H1 (cell line): Measurements from ENCODE around the gene DENND1A. TPM values are rescaled to one million over a fixed set of nuclear protein-coding genes. Genes with fewer than 3 reads are reported as not detected.

Experiments
- EGR1 ChIP-seq: IDR thresholded peaks from 2 replicates; pipeline ENCODE4 v1.6.1; 2011; ENCODE audit warnings: low read depth, low read length, borderline replicate concordance
- FOSL1 ChIP-seq: IDR thresholded peaks from 2 replicates; pipeline ENCODE4 v1.6.1; 2011; ENCODE audit warnings: mild to moderate bottlenecking, low read depth, low read length, moderate library complexity; ENCODE audit not compliant: insufficient read depth
- MAFK ChIP-seq: IDR thresholded peaks from 2 replicates; pipeline ENCODE4 v1.6.1; 2012; ENCODE audit warnings: low read depth, mild to moderate bottlenecking, improper control_type of control experiment, low read length
- SRF ChIP-seq: IDR thresholded peaks from 2 replicates; pipeline ENCODE4 v1.6.1; 2011; ENCODE audit warnings: mild to moderate bottlenecking, low read depth, low read length, moderate library complexity
- YY1 ChIP-seq: IDR thresholded peaks from 2 replicates; pipeline ENCODE4 v1.6.1; 2011; ENCODE audit warnings: low read depth, mild to moderate bottlenecking, low read length
- polyA plus RNA-seq, 7 experiments: library from polyadenylated mRNA; depleted of rRNA in 3 of 7; stranded (reverse) in 5 of 7; unstranded in 2 of 7; fragments of >200 nt in 5 of 7; fragments of 200-250 nt in 2 of 7; gene quantifications; 1 replicate in 5 of 7; 2 replicates in 1 of 7; 4 replicates in 1 of 7; pipeline versions ENCODE4 v1.2.1 to v1.2.3, GENCODE V29; 2011 to 2013; ENCODE audit warnings: missing spikeins in 2 of 7, mixed read lengths in 2 of 7
- total RNA-seq: library from RNA; stranded (reverse); fragmentation: NEBNext Ultra II Directional; extraction: Animal tissue kit (Norgen Biotek cat#: 25700); gene quantifications from 2 replicates; pipeline ENCODE4 v1.2.1, GENCODE V29; 2021
- TF ChIP-seq, protein P1 (sequence below): fragments of 300-600 bp; sonication (generic); IDR thresholded peaks from 2 replicates; pipeline ENCODE4 v1.7.1; 2012; ENCODE audit warnings: low read length, moderate library complexity, mild to moderate bottlenecking, inconsistent platforms; ENCODE audit not compliant: insufficient replicate concordance
- TF ChIP-seq, protein P2 (sequence below): IDR thresholded peaks from 2 replicates; pipeline ENCODE4 v1.6.1; 2012; ENCODE audit warnings: low read length, inconsistent platforms

The DENND1A gene
- total and polyA plus RNA-seq, 2 of the 8 experiments (the other 6 are each of a cell fraction or from before 2014, with no cell fraction given), result 24.1 to 26.4 TPM

DNA sequence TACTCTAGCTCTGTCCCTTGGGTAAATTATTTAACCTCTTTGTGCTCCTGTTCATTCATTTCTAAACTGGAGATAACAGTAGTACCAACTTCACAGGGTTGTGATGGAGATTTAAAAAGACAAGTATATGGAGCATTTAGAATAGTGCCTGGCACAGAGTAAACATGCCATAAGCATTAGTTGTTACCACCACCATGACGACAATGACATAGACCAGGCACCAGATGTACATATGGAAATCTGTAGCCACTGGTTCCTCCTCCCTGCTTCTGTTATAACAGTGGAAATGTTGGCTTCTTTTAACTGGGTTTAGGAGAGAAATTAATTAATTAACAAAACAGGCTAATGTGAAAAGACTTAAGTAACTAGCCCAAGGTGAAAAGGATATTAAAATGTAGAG lies 217.5 kb downstream of the DENND1A start (continued):
- TF ChIP-seq, protein P1, sequence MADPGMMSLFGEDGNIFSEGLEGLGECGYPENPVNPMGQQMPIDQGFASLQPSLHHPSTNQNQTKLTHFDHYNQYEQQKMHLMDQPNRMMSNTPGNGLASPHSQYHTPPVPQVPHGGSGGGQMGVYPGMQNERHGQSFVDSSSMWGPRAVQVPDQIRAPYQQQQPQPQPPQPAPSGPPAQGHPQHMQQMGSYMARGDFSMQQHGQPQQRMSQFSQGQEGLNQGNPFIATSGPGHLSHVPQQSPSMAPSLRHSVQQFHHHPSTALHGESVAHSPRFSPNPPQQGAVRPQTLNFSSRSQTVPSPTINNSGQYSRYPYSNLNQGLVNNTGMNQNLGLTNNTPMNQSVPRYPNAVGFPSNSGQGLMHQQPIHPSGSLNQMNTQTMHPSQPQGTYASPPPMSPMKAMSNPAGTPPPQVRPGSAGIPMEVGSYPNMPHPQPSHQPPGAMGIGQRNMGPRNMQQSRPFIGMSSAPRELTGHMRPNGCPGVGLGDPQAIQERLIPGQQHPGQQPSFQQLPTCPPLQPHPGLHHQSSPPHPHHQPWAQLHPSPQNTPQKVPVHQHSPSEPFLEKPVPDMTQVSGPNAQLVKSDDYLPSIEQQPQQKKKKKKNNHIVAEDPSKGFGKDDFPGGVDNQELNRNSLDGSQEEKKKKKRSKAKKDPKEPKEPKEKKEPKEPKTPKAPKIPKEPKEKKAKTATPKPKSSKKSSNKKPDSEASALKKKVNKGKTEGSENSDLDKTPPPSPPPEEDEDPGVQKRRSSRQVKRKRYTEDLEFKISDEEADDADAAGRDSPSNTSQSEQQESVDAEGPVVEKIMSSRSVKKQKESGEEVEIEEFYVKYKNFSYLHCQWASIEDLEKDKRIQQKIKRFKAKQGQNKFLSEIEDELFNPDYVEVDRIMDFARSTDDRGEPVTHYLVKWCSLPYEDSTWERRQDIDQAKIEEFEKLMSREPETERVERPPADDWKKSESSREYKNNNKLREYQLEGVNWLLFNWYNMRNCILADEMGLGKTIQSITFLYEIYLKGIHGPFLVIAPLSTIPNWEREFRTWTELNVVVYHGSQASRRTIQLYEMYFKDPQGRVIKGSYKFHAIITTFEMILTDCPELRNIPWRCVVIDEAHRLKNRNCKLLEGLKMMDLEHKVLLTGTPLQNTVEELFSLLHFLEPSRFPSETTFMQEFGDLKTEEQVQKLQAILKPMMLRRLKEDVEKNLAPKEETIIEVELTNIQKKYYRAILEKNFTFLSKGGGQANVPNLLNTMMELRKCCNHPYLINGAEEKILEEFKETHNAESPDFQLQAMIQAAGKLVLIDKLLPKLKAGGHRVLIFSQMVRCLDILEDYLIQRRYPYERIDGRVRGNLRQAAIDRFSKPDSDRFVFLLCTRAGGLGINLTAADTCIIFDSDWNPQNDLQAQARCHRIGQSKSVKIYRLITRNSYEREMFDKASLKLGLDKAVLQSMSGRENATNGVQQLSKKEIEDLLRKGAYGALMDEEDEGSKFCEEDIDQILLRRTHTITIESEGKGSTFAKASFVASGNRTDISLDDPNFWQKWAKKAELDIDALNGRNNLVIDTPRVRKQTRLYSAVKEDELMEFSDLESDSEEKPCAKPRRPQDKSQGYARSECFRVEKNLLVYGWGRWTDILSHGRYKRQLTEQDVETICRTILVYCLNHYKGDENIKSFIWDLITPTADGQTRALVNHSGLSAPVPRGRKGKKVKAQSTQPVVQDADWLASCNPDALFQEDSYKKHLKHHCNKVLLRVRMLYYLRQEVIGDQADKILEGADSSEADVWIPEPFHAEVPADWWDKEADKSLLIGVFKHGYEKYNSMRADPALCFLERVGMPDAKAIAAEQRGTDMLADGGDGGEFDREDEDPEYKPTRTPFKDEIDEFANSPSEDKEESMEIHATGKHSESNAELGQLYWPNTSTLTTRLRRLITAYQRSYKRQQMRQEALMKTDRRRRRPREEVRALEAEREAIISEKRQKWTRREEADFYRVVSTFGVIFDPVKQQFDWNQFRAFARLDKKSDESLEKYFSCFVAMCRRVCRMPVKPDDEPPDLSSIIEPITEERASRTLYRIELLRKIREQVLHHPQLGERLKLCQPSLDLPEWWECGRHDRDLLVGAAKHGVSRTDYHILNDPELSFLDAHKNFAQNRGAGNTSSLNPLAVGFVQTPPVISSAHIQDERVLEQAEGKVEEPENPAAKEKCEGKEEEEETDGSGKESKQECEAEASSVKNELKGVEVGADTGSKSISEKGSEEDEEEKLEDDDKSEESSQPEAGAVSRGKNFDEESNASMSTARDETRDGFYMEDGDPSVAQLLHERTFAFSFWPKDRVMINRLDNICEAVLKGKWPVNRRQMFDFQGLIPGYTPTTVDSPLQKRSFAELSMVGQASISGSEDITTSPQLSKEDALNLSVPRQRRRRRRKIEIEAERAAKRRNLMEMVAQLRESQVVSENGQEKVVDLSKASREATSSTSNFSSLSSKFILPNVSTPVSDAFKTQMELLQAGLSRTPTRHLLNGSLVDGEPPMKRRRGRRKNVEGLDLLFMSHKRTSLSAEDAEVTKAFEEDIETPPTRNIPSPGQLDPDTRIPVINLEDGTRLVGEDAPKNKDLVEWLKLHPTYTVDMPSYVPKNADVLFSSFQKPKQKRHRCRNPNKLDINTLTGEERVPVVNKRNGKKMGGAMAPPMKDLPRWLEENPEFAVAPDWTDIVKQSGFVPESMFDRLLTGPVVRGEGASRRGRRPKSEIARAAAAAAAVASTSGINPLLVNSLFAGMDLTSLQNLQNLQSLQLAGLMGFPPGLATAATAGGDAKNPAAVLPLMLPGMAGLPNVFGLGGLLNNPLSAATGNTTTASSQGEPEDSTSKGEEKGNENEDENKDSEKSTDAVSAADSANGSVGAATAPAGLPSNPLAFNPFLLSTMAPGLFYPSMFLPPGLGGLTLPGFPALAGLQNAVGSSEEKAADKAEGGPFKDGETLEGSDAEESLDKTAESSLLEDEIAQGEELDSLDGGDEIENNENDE, result no peak
- TF ChIP-seq, protein P2, sequence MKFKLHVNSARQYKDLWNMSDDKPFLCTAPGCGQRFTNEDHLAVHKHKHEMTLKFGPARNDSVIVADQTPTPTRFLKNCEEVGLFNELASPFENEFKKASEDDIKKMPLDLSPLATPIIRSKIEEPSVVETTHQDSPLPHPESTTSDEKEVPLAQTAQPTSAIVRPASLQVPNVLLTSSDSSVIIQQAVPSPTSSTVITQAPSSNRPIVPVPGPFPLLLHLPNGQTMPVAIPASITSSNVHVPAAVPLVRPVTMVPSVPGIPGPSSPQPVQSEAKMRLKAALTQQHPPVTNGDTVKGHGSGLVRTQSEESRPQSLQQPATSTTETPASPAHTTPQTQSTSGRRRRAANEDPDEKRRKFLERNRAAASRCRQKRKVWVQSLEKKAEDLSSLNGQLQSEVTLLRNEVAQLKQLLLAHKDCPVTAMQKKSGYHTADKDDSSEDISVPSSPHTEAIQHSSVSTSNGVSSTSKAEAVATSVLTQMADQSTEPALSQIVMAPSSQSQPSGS, result no peak
- no peak for TF ChIP-seq MAFK
- TF ChIP-seq YY1, result no peak
- TF ChIP-seq SRF, result no peak
- TF ChIP-seq EGR1, result no peak
- TF ChIP-seq FOSL1, result no peak
